ENCODE measurements around the gene NEDD8. TPM values are rescaled to one million over a fixed set of nuclear protein-coding genes. Genes with fewer than 3 reads are reported as not detected.

Gene NEDD8
- total and polyA plus RNA-seq, 2 donors (not counting 1 experiment from before 2014, with no cell fraction given) = 86.7 to 98.5 TPM

DNA sequence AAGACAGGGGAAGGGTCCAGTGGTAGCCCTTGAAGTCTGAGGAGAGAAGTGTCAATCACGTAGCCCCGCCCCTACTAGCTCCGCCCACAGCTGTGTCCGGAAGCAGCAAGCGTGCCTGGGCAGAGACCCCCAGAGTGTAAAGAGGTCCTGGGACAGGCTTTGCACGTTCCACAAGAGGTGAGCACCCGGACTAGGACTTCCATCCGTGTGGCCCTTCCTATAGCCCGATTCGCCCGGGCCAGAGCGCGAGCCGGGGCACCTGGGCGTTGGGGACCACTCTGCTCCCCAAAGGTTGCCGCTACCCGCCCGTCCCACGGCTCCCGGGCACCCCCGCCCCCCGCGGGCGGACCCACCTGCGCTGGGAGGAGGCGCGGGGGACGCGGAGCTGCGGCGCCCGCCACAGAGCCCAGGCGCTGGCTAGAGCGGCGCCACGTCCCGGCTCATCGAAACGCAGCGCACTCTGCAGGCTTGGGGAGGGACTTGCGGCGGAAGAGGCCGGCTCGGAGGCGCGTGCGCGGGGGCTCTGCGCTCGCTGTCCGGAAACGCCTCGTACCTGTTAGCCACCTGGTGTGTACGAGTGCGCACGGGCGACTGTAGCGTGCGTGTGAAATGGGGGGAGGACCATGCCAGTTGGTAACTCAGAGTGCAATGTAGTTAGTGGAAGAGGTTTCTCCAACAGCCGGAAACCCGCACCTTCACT lies 39.1 kb upstream of the NEDD8 start, which contains the start of gene RABGGTA:
RABGGTA (minus strand) TSS at position 464 of the 700 bp plus-strand sequence. CDS start 482 bp downstream, outside the sequence.
- under 1% methylated on average over 59 of the region's 61 CpGs for WGBS (ENCODE audit: insufficient coverage)
- DNase-seq (peak; percentile 98), ATAC-seq (ENCODE audit: low read depth) (peak; percentile 87)
- H3K27ac Mint-ChIP-seq = peak within 1 kb of the TSS; percentile 94
- H3K9me3 Mint-ChIP-seq (ENCODE audit: insufficient read depth) = no peaks in the 10 kb centered on the region
- POLR2A ChIA-PET = interaction anchor here (0.6 to 2.9 kb wide), 19 partner anchors 9 to 711 kb away, joined by 3 to 51 read pairs (median 5); partner anchors contain the start of genes CBLN3, DCAF11, DHRS1 and EMC9
- H3K4me2 ChIP-seq (replicated peaks; ENCODE audit: low read depth, low read length, poor library complexity, severe bottlenecking) = peak within 1 kb of the TSS; percentile 86
- CTCF ChIA-PET = interaction anchor here (1.0 to 4.2 kb wide), 22 partner anchors 8 to 179 kb away, joined by 3 to 40 read pairs (median 4); partner anchors contain the start of genes CHMP4A, CIDEB, IRF9 and LTB4R
- H3K4me3 ChIP-seq (ENCODE audit: control extremely low read depth in 1 of 5, extremely low read depth in 1 of 5, insufficient read depth in 1 of 5, low read depth in 2 of 5, low read length in 4 of 5) = peak within 1 kb of the TSS; percentile 45 to 96 (median 93)
- no peaks in the 10 kb centered on the region for H3K9me3 ChIP-seq (ENCODE audit: control extremely low read depth in 1 of 3, control insufficient read depth in 2 of 3, insufficient read depth in 1 of 3, low read length in 2 of 3)
- peaks cover 20% of the 10 kb centered on the region for H3K79me2 ChIP-seq (ENCODE audit: control insufficient read depth, insufficient read depth, low read length)
- H3K36me3 ChIP-seq (replicated peaks in 1 of 2; ENCODE audit: control extremely low read depth in 1 of 2, control insufficient read depth in 1 of 2, extremely low read depth in 1 of 2, insufficient read depth in 2 of 2, low read length in 1 of 2) = peaks cover 0 to 30% of the 10 kb centered on the region in 2 experiments
- H4K20me1 ChIP-seq (ENCODE audit: control insufficient read depth, insufficient read depth, low read length, poor library complexity, severe bottlenecking) = no peaks in the 10 kb centered on the region
- peaks cover 32 to 39% of the 10 kb centered on the region in 2 donors for H3K4me1 ChIP-seq (ENCODE audit: control insufficient read depth in 2 of 2, insufficient read depth in 2 of 2, low read length in 2 of 2)
- peak within 1 kb of the TSS; percentile 94 for H3K4me3 Mint-ChIP-seq
- H3K27me3 Mint-ChIP-seq = no peaks in the 10 kb centered on the region
- TF ChIP-seq EZH2 (IDR thresholded peaks at IDR 0.05; ENCODE audit: borderline replicate concordance, insufficient read depth, low read depth, low read length, poor library complexity, severe bottlenecking) = no peak
- TF ChIP-seq, protein P1, sequence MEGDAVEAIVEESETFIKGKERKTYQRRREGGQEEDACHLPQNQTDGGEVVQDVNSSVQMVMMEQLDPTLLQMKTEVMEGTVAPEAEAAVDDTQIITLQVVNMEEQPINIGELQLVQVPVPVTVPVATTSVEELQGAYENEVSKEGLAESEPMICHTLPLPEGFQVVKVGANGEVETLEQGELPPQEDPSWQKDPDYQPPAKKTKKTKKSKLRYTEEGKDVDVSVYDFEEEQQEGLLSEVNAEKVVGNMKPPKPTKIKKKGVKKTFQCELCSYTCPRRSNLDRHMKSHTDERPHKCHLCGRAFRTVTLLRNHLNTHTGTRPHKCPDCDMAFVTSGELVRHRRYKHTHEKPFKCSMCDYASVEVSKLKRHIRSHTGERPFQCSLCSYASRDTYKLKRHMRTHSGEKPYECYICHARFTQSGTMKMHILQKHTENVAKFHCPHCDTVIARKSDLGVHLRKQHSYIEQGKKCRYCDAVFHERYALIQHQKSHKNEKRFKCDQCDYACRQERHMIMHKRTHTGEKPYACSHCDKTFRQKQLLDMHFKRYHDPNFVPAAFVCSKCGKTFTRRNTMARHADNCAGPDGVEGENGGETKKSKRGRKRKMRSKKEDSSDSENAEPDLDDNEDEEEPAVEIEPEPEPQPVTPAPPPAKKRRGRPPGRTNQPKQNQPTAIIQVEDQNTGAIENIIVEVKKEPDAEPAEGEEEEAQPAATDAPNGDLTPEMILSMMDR (IDR thresholded peaks at IDR 0.05) = peak; percentile 75
- peak within 1 kb of the TSS; percentile 79 for H2AFZ ChIP-seq (ENCODE audit: insufficient read depth, low read depth, low read length, poor library complexity, severe bottlenecking)
- peaks cover 48% of the 10 kb centered on the region for H3K4me1 Mint-ChIP-seq
- H3K27me3 ChIP-seq (replicated peaks in 1 of 4; ENCODE audit: control extremely low read depth in 1 of 4, control insufficient read depth in 3 of 4, insufficient read depth in 4 of 4, low read length in 3 of 4) = no peaks in the 10 kb centered on the region
- intact Hi-C loops (cut with micrococcal nuclease) = loop anchor here (1.0 to 10.0 kb wide), 12 partner anchors 8 to 160 kb away; partner anchors contain the start of genes CHMP4A, DCAF11, EMC9 and GMPR2
- H3K27ac ChIP-seq (ENCODE audit: low read length in 2 of 2) = peak within 1 kb of the TSS; percentile 93 to 97
- peak within 1 kb of the TSS; percentile 90 for H3K9ac ChIP-seq (ENCODE audit: low read length)
